Uterus (tissue), 4 donors: Measurements from ENCODE around the gene C1QTNF1. TPM values are rescaled to one million over a fixed set of nuclear protein-coding genes. Genes with fewer than 3 reads are reported as not detected.

Experiments
- DNase-seq, 2 donors: peaks; one replicate each; pipeline ENCODE4 v3.0.0-alpha.2; 2019 to 2020
- H3K27ac ChIP-seq, 2 donors: fragments of 200-600 bp; sonication (generic); 1 replicate in 1 of 2; 2 replicates in 1 of 2; pipeline ENCODE4 v1.5.1; 2016 to 2018
- H3K27me3 ChIP-seq, 2 donors: fragments of 200-600 bp; sonication (generic); one replicate each; pipeline ENCODE4 v1.5.1; 2018 to 2019; ENCODE audit warnings: control low read depth in 1 of 2
- H3K36me3 ChIP-seq, 2 donors: fragments of 200-600 bp; sonication (generic); one replicate each; pipeline ENCODE4 v1.5.1; 2019; ENCODE audit warnings: control low read depth in 1 of 2
- H3K4me1 ChIP-seq, 2 donors: fragments of 200-600 bp; sonication (generic); one replicate each; pipeline ENCODE4 v1.5.1; 2018 to 2019; ENCODE audit warnings: control low read depth in 1 of 2
- H3K4me3 ChIP-seq, 2 donors: fragments of 200-600 bp; sonication (generic); 1 replicate in 1 of 2; 2 replicates in 1 of 2; pipeline ENCODE4 v1.5.1; 2018 to 2019; ENCODE audit warnings: mild to moderate bottlenecking in 1 of 2
- H3K9me3 ChIP-seq, 2 donors: fragments of 200-600 bp; sonication (generic); one replicate each; pipeline ENCODE4 v1.5.1; 2019; ENCODE audit warnings: control low read depth in 1 of 2
- POLR2A ChIP-seq, 2 donors: fragments of 450-650 bp; IDR thresholded peaks; one replicate each; pipeline ENCODE4 v1.6.1; 2016; ENCODE audit warnings: antibody characterized with exemption in 2 of 2, mild to moderate bottlenecking in 1 of 2, moderate library complexity in 1 of 2
- intact Hi-C: fragments of 100-400 bp; cut with DNase I; formaldehyde crosslinking; loops from one replicate; pipeline ENCODE4 v1.15.1; 2023; ENCODE audit warnings: low total_unique reads
- total RNA-seq, 4 donors: library from RNA; depleted of rRNA in 3 of 4; stranded (reverse); fragments of >200 nt in 3 of 4; gene quantifications; one replicate each; pipeline versions ENCODE4 v1.1.0 to v1.2.4, GENCODE V29; 2014 to 2023
- TF ChIP-seq, protein P1 (sequence below), 4 experiments: fragments of 200-600 bp in 2 of 4; fragments of 450-650 bp in 2 of 4; sonication (generic) in 2 of 4; IDR thresholded peaks; one replicate each; pipeline ENCODE4 v1.5.1; 2016 to 2019; ENCODE audit warnings: antibody characterized with exemption in 4 of 4, mild to moderate bottlenecking in 2 of 4, moderate library complexity in 1 of 4
- donor health status: DM: yes; HTN: yes; CAD: no.

C1QTNF1 gene
- total RNA-seq, 4 donors from 2014 or later, result 2.9 to 80.8 (median 39.6) TPM

DNA sequence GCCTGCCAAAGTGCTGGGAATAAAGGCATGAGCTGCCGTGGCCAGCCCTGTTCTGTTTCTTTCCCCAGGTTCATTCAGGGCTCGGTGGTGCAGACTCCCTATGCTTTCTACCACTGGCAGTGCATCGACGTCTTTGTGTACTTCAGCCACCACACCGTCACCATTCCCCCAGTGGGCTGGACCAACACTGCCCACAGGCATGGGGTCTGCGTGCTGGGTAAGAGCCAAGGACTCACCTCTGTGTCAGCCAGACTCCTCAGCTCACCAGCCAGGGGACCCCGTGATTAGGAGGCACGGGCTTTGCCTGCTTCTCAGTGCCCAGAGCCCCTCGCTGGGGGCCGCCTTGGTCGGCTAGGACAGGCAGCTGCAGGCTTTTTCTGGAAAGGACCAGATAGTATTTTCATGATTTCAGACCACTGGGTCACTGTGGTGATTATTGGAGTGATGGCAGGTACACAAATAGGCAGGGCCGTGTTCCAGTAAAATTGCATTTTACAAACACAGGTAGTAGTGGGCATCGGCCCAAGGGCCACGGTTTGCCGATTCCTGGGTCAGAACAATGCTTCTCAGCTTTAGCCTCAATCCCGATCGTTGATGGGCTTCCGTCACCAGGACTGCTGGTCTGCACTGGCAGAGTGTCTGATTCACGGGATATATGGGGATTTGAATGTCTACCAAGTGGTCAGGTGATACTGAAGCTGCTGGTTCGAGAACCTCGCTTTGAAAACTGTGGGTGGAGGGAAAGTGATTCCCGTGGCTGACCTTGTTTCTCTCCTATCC lies 55.6 kb downstream of the C1QTNF1 start:
- no peak for DNase-seq
- no peaks in the 10 kb centered on the region for H3K36me3 ChIP-seq
- H3K4me3 ChIP-seq, result no peak overlapping the region
- no peak for TF ChIP-seq POLR2A (IDR thresholded peaks at IDR 0.05)
- TF ChIP-seq, protein P1, sequence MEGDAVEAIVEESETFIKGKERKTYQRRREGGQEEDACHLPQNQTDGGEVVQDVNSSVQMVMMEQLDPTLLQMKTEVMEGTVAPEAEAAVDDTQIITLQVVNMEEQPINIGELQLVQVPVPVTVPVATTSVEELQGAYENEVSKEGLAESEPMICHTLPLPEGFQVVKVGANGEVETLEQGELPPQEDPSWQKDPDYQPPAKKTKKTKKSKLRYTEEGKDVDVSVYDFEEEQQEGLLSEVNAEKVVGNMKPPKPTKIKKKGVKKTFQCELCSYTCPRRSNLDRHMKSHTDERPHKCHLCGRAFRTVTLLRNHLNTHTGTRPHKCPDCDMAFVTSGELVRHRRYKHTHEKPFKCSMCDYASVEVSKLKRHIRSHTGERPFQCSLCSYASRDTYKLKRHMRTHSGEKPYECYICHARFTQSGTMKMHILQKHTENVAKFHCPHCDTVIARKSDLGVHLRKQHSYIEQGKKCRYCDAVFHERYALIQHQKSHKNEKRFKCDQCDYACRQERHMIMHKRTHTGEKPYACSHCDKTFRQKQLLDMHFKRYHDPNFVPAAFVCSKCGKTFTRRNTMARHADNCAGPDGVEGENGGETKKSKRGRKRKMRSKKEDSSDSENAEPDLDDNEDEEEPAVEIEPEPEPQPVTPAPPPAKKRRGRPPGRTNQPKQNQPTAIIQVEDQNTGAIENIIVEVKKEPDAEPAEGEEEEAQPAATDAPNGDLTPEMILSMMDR (IDR thresholded peaks at IDR 0.05), result no peak
- intact Hi-C loops, result no loop called here
- H3K4me1 ChIP-seq, result no peaks in the 10 kb centered on the region
- no peaks in the 10 kb centered on the region for H3K9me3 ChIP-seq
- H3K27ac ChIP-seq, result no peak overlapping the region
- H3K27me3 ChIP-seq, result no peaks in the 10 kb centered on the region

DNA sequence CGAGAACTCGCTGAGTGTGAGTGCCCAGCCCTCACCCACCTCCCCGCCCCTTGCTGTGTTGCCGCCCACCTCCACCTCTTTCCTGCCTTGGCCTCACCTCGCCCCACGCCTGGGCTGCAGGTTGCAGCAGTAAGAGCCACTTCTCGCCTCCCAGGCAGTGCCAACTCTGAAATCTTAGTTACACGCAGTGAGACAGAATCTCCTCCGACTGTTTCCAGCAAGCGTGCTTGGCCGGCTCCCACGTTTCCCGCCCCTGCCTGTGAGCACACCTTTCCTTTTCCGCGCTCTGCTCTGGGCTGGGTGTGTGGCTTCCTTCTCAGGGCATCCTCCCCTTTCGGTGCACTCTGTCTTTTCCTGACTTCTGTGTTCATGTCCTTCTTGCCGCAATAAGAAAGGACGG lies 56.4 kb downstream of the C1QTNF1 start:
- H3K4me3 ChIP-seq, result no peak overlapping the region
- H3K9me3 ChIP-seq, result no peaks in the 10 kb centered on the region
- intact Hi-C loops, result no loop called here
- no peaks in the 10 kb centered on the region for H3K27me3 ChIP-seq
- H3K4me1 ChIP-seq, result no peaks in the 10 kb centered on the region
- no peak overlapping the region for H3K27ac ChIP-seq
- no peak for DNase-seq
- H3K36me3 ChIP-seq, result no peaks in the 10 kb centered on the region
- no peak for TF ChIP-seq POLR2A (IDR thresholded peaks at IDR 0.05)
- TF ChIP-seq, protein P1 (IDR thresholded peaks at IDR 0.05), result no peak

DNA sequence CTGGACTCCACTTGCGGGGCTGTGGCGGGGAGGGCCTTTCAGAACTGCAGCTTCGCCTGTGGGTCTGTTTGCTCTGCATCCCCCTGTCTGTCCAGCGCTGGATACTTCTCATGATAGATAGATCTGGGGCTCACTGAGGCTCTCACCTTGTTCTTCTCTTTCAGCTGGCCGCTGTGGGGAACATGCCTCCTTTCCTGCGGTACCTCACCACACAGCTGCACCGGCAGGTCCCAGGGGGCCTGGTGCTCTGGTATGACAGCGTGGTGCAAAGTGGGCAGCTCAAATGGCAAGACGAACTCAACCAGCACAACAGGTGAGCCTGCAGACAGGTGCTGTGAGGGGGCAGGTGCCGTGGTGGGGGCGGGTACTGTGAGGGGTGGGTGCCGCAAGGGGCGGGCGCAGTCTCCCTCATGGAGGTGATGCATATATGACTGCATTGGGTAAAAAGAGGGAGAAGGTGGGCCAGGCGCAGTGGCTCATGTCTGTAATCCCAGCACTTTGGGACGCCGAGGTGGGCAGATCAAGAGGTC lies 56.9 kb downstream of the C1QTNF1 start:
- no peaks in the 10 kb centered on the region for H3K27me3 ChIP-seq
- H3K9me3 ChIP-seq, result no peaks in the 10 kb centered on the region
- no peak overlapping the region for H3K4me3 ChIP-seq
- H3K36me3 ChIP-seq, result no peaks in the 10 kb centered on the region
- H3K4me1 ChIP-seq, result no peaks in the 10 kb centered on the region
- intact Hi-C loops, result no loop called here
- no peak for DNase-seq
- TF ChIP-seq, protein P1 (IDR thresholded peaks at IDR 0.05), result no peak
- TF ChIP-seq POLR2A (IDR thresholded peaks at IDR 0.05), result no peak
- H3K27ac ChIP-seq, result no peak overlapping the region

DNA sequence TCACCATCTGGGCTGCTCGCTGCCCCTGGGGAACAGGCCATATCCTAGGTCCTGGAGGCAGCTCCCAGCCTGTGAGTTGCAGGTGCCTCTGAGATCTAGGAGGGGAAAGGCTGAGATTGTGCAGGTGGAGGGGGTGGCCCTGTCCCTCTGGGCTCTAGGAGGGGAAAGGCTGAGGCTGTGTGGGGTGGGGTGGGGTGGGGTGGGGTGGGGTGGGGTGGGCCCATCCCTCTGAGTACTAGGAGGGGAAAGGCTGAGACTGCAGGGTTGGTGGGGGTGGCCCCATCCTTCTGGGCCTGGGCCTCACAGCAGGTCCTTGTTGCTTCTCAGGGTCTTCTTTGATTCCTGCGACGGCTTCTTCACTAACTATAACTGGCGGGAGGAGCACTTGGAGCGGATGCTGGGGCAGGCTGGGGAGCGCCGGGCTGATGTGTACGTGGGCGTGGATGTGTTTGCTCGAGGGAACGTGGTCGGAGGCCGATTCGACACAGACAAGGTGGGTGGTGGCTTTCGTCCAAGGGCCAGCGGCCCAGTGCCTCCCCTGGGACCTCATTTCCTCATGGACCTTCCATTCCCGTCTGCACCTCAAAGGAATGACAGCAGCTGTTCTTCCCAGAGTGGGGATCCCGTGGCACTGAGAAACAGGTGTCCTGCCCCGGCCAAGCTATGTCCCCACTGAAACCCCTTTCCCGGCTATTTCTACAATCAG lies 57.8 kb downstream of the C1QTNF1 start:
- intact Hi-C loops, result no loop called here
- no peak overlapping the region for H3K27ac ChIP-seq
- H3K9me3 ChIP-seq, result no peaks in the 10 kb centered on the region
- DNase-seq, result no peak
- H3K36me3 ChIP-seq, result no peaks in the 10 kb centered on the region
- H3K4me3 ChIP-seq, result no peak overlapping the region
- no peak for TF ChIP-seq POLR2A (IDR thresholded peaks at IDR 0.05)
- TF ChIP-seq, protein P1 (IDR thresholded peaks at IDR 0.05), result no peak
- H3K4me1 ChIP-seq, result no peaks in the 10 kb centered on the region
- no peaks in the 10 kb centered on the region for H3K27me3 ChIP-seq
